CD14-positive monocyte (primary cell): ENCODE data around the gene HINFP. TPM values are rescaled to one million over a fixed set of nuclear protein-coding genes. Genes with fewer than 3 reads are reported as not detected.

ENCODE experiments used
- DNase-seq, 3 donors: peaks; one replicate each; pipeline ENCODE4 v3.0.0-alpha.2; 2011 to 2022
- H2AFZ ChIP-seq: 2 replicates; pipeline ENCODE4 v1.6.0; 2012; ENCODE audit warnings: mild to moderate bottlenecking, low read depth, low read length, inconsistent platforms; ENCODE audit not compliant: insufficient read depth, poor library complexity, severe bottlenecking
- H3K27ac ChIP-seq, 2 donors: 1 replicate in 1 of 2; 2 replicates in 1 of 2; pipeline ENCODE4 v1.5.1; 2012 to 2013; ENCODE audit warnings: low read length in 2 of 2, control low read depth in 1 of 2, inconsistent platforms in 1 of 2, low read depth in 1 of 2, mild to moderate bottlenecking in 1 of 2
- H3K27me3 ChIP-seq, 2 donors: one replicate each; pipeline versions ENCODE4 v1.6.0 to v1.6.1; 2011 to 2013; ENCODE audit warnings: low read length in 2 of 2; ENCODE audit not compliant: control insufficient read depth in 2 of 2, insufficient read depth in 2 of 2
- H3K36me3 ChIP-seq, 2 donors: replicated peaks in 1 of 2; 1 replicate in 1 of 2; 2 replicates in 1 of 2; pipeline versions ENCODE4 v1.5.1 to v1.6.1; 2012 to 2013; ENCODE audit warnings: low read length in 2 of 2, control low read depth in 1 of 2, inconsistent platforms in 1 of 2, mild to moderate bottlenecking in 1 of 2; ENCODE audit not compliant: insufficient read depth in 2 of 2, control insufficient read depth in 1 of 2
- H3K4me1 ChIP-seq, 2 donors: 1 replicate in 1 of 2; 2 replicates in 1 of 2; pipeline versions ENCODE4 v1.5.1 to v1.6.1; 2012 to 2013; ENCODE audit warnings: low read length in 2 of 2, control low read depth in 1 of 2, inconsistent platforms in 1 of 2, mild to moderate bottlenecking in 1 of 2, moderate library complexity in 1 of 2; ENCODE audit not compliant: insufficient read depth in 2 of 2, control insufficient read depth in 1 of 2
- H3K4me2 ChIP-seq: replicated peaks from 2 replicates; pipeline ENCODE3; 2012; ENCODE audit warnings: low read length, moderate library complexity, mild to moderate bottlenecking; ENCODE audit not compliant: poor library complexity, severe bottlenecking; ENCODE audit errors: extremely low read depth
- H3K4me3 ChIP-seq, 3 experiments: fragments of 200-600 bp in 1 of 3; sonication (generic) in 1 of 3; replicated peaks in 1 of 3; 1 replicate in 2 of 3; 2 replicates in 1 of 3; pipeline ENCODE4 v1.5.1; 2011 to 2013; ENCODE audit warnings: low read length in 3 of 3, mild to moderate bottlenecking in 3 of 3, control low read depth in 2 of 3, low read depth in 2 of 3, inconsistent platforms in 1 of 3, moderate library complexity in 1 of 3
- H3K79me2 ChIP-seq: 2 replicates; pipeline ENCODE4 v1.6.0; 2012; ENCODE audit warnings: mild to moderate bottlenecking, control low read depth, inconsistent platforms, low read length, moderate library complexity; ENCODE audit not compliant: insufficient read depth
- H3K9ac ChIP-seq: 2 replicates; pipeline ENCODE4 v1.6.0; 2017; ENCODE audit warnings: low read length, mild to moderate bottlenecking; ENCODE audit not compliant: insufficient read depth, poor library complexity, severe bottlenecking
- H3K9me3 ChIP-seq, 2 donors: replicated peaks in 1 of 2; 1 replicate in 1 of 2; 2 replicates in 1 of 2; pipeline versions ENCODE4 v1.5.1 to v1.6.1; 2012 to 2013; ENCODE audit warnings: low read length in 2 of 2, control low read depth in 1 of 2; ENCODE audit not compliant: control insufficient read depth in 1 of 2, insufficient read depth in 1 of 2
- H4K20me1 ChIP-seq: 2 replicates; pipeline ENCODE4 v1.6.0; 2012; ENCODE audit warnings: mild to moderate bottlenecking, low read length, control low read depth, moderate library complexity; ENCODE audit not compliant: insufficient read depth
- H3K27ac Mint-ChIP-seq, 7 donors: one replicate each; pipeline ENCODE4 v1.8.0; 2020; ENCODE audit warnings: mild to moderate bottlenecking in 7 of 7, mixed read lengths in 7 of 7, moderate library complexity in 6 of 7, inconsistent platforms in 2 of 7
- H3K27me3 Mint-ChIP-seq, 3 donors: one replicate each; pipeline ENCODE4 v1.8.0; 2021 to 2022; ENCODE audit warnings: low read depth in 3 of 3, mild to moderate bottlenecking in 3 of 3, mixed read lengths in 3 of 3, moderate library complexity in 3 of 3, inconsistent platforms in 1 of 3
- H3K36me3 Mint-ChIP-seq, 2 donors: one replicate each; pipeline ENCODE4 v1.8.0; 2020; ENCODE audit warnings: mixed read lengths in 2 of 2, inconsistent platforms in 1 of 2, mild to moderate bottlenecking in 1 of 2
- H3K4me1 Mint-ChIP-seq: one replicate; pipeline ENCODE4 v1.8.0; 2020; ENCODE audit warnings: mild to moderate bottlenecking, mixed read lengths
- H3K4me3 Mint-ChIP-seq, 2 donors: one replicate each; pipeline ENCODE4 v1.8.0; 2020; ENCODE audit warnings: mild to moderate bottlenecking in 2 of 2, mixed read lengths in 2 of 2, moderate library complexity in 1 of 2
- H3K9me3 Mint-ChIP-seq, 7 donors: one replicate each; pipeline ENCODE4 v1.8.0; 2020 to 2022; ENCODE audit warnings: mixed read lengths in 7 of 7, mild to moderate bottlenecking in 6 of 7, moderate library complexity in 6 of 7, inconsistent platforms in 2 of 7
- WGBS: methylation state at CpG from one replicate; pipeline ENCODE4 v1.1.5; 2013; ENCODE audit warnings: missing lambda C conversion rate; ENCODE audit not compliant: insufficient coverage; 5-methylcytosine and 5-hydroxymethylcytosine counted together
- intact Hi-C, 2 donors: fragments of 100-400 bp; cut with micrococcal nuclease; formaldehyde crosslinking; loops; one replicate each; pipeline versions ENCODE4 v1.15.0 to v1.15.1; 2023
- polyA plus RNA-seq, 3 donors: library from polyadenylated mRNA; depleted of rRNA in 1 of 3; unstranded in 2 of 3; stranded (reverse) in 1 of 3; fragments of 300-500 nt in 2 of 3; fragments of >200 nt in 1 of 3; fragmentation: Illumina TruSeq in 2 of 3; gene quantifications; 1 replicate in 2 of 3; 2 replicates in 1 of 3; pipeline ENCODE4 v1.2.3, GENCODE V29; 2012 to 2021
- TF ChIP-seq, protein P1 (sequence below): fragments of 200-600 bp; IDR thresholded peaks from one replicate; pipeline ENCODE4 v1.8.0; 2022; ENCODE audit warnings: antibody characterized with exemption, mild to moderate bottlenecking

HINFP gene
- polyA plus RNA-seq, 3 donors, result 8.0 to 43.0 (median 8.6) TPM

DNA sequence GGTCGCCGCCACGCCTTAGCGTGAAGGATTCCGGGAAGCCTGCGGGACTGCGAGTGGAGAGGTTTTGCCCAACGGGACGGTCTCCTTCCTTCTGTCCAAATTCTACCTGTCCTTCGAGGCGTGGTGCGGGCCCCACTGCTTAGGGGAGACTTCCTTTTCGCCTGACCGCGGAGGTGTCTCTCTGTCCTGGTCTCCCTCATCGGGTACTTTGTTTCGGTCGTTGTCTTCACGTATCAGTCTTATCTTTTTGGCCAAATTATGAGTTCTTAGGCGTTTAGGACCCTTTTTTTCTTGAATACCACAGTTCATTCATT is 388 bp downstream of the HINFP start:
- peaks cover 22 to 39% of the 10 kb centered on the region in 2 donors for H3K36me3 Mint-ChIP-seq
- no peaks in the 10 kb centered on the region for H3K9me3 Mint-ChIP-seq
- Histone ChIP-seq H3K9ac (peak overlapping the region; percentile 73), H4K20me1 (peaks cover 21% of the 10 kb centered on the region), H3K4me3 (peak overlapping the region; percentile 62 to 97 (median 97)), H3K27me3 (no peaks in the 10 kb centered on the region), H3K79me2 (peaks cover 33% of the 10 kb centered on the region), H3K36me3 (peaks cover 12 to 46% of the 10 kb centered on the region in 2 donors), H3K9me3 (no peaks in the 10 kb centered on the region), H2AFZ (peak overlapping the region; percentile 98), H3K4me2 (peak overlapping the region; percentile 94), H3K4me1 (peaks cover 26 to 33% of the 10 kb centered on the region in 2 donors), H3K27ac (peak overlapping the region; percentile 40 to 81)
- peaks cover 0 to 5% (median 0%) of the 10 kb centered on the region in 3 donors for H3K27me3 Mint-ChIP-seq
- intact Hi-C loops, result loop anchor here in 1 of 2 donors (2.0 to 5.0 kb wide), 2 partner anchors 15 to 34 kb away; partner anchors contain the start of gene C2CD2L
- DNase-seq, result no peak
- H3K4me1 Mint-ChIP-seq, result peaks cover 33% of the 10 kb centered on the region
- peak overlapping the region; percentile 90 to 93 for H3K4me3 Mint-ChIP-seq
- TF ChIP-seq, protein P1, sequence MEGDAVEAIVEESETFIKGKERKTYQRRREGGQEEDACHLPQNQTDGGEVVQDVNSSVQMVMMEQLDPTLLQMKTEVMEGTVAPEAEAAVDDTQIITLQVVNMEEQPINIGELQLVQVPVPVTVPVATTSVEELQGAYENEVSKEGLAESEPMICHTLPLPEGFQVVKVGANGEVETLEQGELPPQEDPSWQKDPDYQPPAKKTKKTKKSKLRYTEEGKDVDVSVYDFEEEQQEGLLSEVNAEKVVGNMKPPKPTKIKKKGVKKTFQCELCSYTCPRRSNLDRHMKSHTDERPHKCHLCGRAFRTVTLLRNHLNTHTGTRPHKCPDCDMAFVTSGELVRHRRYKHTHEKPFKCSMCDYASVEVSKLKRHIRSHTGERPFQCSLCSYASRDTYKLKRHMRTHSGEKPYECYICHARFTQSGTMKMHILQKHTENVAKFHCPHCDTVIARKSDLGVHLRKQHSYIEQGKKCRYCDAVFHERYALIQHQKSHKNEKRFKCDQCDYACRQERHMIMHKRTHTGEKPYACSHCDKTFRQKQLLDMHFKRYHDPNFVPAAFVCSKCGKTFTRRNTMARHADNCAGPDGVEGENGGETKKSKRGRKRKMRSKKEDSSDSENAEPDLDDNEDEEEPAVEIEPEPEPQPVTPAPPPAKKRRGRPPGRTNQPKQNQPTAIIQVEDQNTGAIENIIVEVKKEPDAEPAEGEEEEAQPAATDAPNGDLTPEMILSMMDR, result no peak
- WGBS, result 0% methylated on average over 18 of the region's 20 CpGs
- peak overlapping the region; percentile 83 to 94 (median 90) for H3K27ac Mint-ChIP-seq

- TF ChIP-seq, protein P1, result no peak
- intact Hi-C loops, result no loop called here
- Mint-ChIP-seq H3K4me1 (peaks cover 20% of the 10 kb centered on the region), H3K27me3 (peaks cover 0 to 2% (median 0%) of the 10 kb centered on the region in 3 donors), H3K9me3 (no peaks in the 10 kb centered on the region), H3K36me3 (peaks cover 44 to 60% of the 10 kb centered on the region in 2 donors), H3K4me3 (no peak overlapping the region), H3K27ac (peak overlapping the region in 1 of 7 donors; percentile 45)
- Histone ChIP-seq H3K9me3 (no peaks in the 10 kb centered on the region), H3K9ac (no peak overlapping the region), H3K4me1 (peaks cover 11 to 19% of the 10 kb centered on the region in 2 donors), H3K27ac (no peak overlapping the region), H3K36me3 (peaks cover 32 to 64% of the 10 kb centered on the region in 2 donors), H4K20me1 (peaks cover 24% of the 10 kb centered on the region), H2AFZ (no peak overlapping the region), H3K27me3 (no peaks in the 10 kb centered on the region), H3K4me2 (no peak overlapping the region), H3K4me3 (no peak overlapping the region), H3K79me2 (peaks cover 33% of the 10 kb centered on the region)
- WGBS, result 100% methylated on average over 3 of the region's 6 CpGs
- no peak for DNase-seq
These were observed 4.4 kb downstream of the HINFP start for GRCh38 chr11:119125821-119126220.
